Mammary epithelial cell (primary cell): ENCODE measurements around the gene PIR.

Experiments
- EZH2 ChIP-seq: IDR thresholded peaks from 2 replicates; pipeline ENCODE4 v1.6.1; 2012; ENCODE audit warnings: low read length, inconsistent platforms, borderline replicate concordance
- TF ChIP-seq, protein P1 (sequence below), 2 donors: IDR thresholded peaks in 1 of 2; conservative IDR thresholded peaks in 1 of 2; 2 replicates each; pipeline ENCODE4 v1.5.1; 2011 to 2012; ENCODE audit warnings: inconsistent platforms in 2 of 2, low read length in 2 of 2, mild to moderate bottlenecking in 2 of 2, control low read depth in 1 of 2, low read depth in 1 of 2; ENCODE audit not compliant: insufficient read depth in 1 of 2; ENCODE audit errors: extremely low read depth in 1 of 2

DNA sequence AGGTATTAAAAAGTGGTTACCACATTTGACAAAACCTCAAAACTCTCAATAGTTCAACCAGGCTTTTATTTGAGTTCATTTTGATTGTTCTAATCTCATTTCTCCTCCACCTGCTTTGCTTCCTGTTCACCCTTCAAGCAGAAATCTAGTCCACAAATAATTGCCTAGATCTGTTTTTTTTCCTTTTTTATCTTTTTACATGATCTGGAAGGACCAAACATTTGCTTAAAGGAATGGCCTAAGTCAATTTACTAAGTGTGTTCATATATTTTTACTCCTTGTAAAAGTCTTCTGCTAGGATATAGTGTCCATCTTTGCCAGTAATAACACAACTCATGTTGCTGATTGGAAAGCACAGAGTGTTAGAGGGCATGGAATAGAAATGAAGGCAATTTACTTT is 82.7 kb downstream of the PIR start:
- TF ChIP-seq, protein P1, sequence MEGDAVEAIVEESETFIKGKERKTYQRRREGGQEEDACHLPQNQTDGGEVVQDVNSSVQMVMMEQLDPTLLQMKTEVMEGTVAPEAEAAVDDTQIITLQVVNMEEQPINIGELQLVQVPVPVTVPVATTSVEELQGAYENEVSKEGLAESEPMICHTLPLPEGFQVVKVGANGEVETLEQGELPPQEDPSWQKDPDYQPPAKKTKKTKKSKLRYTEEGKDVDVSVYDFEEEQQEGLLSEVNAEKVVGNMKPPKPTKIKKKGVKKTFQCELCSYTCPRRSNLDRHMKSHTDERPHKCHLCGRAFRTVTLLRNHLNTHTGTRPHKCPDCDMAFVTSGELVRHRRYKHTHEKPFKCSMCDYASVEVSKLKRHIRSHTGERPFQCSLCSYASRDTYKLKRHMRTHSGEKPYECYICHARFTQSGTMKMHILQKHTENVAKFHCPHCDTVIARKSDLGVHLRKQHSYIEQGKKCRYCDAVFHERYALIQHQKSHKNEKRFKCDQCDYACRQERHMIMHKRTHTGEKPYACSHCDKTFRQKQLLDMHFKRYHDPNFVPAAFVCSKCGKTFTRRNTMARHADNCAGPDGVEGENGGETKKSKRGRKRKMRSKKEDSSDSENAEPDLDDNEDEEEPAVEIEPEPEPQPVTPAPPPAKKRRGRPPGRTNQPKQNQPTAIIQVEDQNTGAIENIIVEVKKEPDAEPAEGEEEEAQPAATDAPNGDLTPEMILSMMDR (conservative IDR thresholded peaks at IDR 0.05 in 1 of 2, IDR thresholded peaks at IDR 0.05 in 1 of 2; ENCODE audit: extremely low read depth in 1 of 2, insufficient read depth in 1 of 2, low read depth in 1 of 2, low read length in 2 of 2) = no peak
- no peak for TF ChIP-seq EZH2
